ENCODE measurements around the gene CRTC1.

The CRTC1 gene

DNA sequence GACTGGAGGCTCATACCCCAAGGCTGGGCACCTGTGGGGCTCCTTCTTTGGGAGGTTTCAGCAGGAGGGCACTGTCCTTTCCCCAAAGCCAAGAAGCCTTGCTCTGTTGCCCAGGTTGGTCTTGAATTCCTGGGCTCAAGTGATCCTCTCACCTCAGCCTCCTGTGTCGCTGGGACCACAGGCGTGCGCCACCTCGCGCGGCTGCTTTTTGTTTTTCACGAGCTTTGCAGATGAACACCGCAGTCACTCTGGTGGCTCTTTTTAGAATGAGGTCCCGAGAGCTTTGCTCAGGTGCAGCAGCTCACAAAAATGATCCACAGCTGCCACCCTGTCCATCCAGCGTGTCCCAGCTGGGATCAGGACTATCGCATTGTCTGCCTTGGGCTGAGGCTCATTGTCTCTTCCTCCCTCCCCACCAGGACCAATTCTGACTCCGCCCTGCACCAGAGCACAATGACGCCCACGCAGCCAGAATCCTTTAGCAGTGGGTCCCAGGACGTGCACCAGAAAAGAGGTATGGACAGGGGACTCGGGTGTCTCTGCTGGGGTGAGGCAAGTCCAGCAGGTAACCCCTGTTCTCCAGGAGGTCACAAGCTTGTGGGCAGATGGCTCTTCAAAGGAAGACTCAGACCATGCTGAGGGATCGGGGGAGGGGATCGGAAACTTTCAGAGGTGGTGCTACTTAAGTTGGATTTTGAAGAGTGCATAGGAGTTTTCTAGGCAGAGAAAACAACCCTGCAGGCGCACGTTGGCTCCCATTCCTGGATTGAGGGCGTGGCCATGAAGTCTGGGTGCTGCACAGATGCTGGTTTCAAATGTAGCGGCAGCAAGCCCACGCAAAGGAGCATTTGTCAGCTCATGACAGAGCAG is 66.1 kb downstream of the CRTC1 start:
- DNase-seq (ENCODE audit: low spot score) = no peak

DNA sequence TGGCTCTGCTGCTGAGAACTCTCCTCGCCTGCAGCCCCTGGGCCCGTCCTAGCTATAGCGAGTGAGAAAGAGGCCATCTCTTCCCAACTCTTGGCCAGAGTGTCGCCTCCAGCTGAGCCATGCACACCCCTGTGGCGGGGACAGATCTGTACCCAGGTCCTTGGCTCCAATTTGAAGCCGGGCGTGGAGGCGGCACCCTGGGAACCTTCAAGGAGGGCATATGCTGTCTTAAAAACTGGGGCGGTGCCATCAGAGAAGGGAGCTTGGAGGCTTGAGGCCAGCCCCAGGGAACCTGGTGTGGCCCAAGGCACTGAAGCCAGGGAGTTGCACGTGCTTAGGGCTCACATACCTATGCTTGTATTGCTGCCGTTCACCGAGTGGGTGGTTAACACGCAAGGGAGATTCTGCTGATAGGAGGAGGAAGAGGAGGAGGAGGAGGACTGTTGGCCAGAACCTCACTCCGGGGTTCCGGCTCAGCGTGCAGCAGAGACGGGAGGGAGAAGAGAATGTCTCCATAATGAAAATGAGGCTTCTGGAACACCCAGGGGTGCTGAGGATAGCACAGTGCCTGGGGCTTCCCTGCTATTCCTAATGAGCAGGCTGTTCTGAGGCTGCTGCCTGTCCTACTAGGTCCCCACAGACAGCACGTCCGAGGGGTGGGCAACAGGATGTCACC is 67.0 kb downstream of the CRTC1 start:
- no peak for DNase-seq (ENCODE audit: low spot score)

DNA sequence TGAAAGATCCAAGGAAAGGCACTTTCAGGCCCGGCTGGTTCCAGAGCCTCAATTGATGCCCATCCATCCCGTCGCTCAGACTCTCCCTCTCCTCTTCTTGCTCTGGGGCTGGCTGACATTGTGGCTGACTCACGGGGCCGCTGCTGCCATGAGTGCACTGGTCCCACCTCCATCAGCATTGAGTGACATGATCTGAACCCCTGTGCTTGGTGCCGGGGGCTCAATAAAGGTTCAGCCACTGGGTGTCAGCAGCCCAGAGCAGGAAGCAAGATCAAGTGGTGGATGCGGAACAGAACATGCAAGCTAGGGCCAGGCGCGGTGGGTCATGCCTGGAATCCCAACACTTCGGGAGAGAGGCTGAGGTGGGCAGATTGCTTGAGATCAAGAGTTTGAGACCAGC is 68.1 kb downstream of the CRTC1 start:
- DNase-seq (ENCODE audit: low spot score) = no peak

DNA sequence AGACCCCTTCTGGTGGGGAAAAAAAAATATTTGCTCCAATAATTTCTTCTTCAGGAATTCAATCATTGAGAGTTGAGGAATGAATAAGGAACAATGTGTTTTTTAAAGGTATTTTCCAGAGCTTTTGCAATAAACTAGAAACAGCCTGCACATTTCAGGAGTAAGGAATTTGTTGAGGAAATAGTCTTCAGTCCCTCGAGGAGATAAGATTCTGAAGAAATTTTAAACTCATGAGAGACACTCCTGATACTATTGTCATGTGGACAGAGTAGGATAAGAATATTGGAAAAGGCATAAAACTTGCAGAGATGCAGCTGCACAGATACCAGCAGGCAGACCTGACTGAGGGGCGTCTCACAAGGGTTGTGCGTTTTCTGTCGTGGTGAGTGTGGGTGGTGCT is 71.0 kb downstream of the CRTC1 start:
- no peak for DNase-seq (ENCODE audit: low spot score)

DNA sequence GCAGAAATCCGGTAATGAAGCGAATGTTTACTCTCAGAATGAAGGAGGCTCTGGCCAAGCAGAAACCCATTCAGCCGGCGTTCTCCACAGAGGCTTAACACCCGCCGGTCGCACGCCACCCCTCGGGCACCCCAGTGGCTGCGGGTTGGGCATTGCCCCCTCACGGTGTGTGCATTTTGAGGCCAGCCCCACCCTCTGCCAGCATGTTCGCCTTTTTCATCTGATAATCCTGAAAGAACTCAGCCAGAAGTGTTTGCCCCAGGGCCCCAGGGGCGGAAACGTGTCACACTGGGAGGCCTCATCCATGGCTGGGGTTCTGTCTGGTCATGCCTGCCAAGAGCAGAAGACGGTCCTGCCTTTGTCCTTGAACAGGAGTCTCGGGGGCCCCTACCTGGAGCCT is 73.4 kb downstream of the CRTC1 start:
- no peak for DNase-seq (ENCODE audit: low spot score)

DNA sequence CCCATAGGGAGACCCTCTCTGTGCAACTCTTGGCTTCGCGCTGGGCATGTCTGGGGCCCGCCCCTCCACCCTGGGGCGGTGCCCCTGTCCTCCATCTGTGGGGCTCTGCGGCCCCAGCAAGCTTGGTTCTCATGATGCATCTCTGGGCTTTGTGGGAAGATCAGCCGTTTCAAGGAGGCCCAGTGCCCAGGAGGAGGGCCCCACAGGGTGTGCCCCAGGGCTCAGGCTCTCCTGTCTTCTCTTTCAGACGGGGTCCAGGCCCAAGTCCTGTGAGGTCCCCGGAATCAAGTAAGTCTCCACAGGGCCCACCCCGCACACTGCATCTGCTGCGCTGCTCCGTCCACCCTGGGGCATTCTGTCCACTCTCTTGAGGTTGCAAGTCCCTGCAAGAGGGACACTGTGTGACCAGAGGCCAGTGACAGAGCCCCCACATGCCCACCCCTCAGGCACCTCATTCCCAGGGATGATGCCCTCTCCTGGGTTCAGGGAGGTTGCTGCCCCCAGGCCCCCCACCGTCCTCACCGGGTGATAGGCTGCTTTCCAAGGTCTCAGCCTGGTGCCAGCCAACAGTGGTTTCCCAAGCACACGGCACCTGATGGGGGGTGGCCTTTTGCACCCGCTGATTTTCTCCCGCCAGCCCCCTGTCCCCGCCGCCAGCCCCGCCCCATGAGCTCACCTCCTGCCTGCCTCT is 76.0 kb downstream of the CRTC1 start:
- no peak for DNase-seq (ENCODE audit: low spot score)

DNA sequence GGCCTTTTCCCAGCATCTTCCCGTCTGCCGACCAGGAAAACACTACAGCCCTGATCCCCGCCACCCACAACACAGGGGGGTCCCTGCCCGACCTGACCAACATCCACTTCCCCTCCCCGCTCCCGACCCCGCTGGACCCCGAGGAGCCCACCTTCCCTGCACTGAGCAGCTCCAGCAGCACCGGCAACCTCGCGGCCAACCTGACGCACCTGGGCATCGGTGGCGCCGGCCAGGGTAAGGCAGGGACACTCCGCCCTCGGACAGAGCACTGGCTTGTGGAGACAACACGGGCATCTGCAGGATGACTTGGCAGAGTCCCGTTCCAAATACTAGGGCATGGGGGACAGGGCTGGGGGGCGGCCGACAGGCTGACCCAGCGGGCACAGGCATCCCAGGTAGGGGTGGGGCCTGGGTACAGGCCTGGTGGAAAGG is 76.5 kb downstream of the CRTC1 start:
- DNase-seq (ENCODE audit: low spot score) = no peak

DNA sequence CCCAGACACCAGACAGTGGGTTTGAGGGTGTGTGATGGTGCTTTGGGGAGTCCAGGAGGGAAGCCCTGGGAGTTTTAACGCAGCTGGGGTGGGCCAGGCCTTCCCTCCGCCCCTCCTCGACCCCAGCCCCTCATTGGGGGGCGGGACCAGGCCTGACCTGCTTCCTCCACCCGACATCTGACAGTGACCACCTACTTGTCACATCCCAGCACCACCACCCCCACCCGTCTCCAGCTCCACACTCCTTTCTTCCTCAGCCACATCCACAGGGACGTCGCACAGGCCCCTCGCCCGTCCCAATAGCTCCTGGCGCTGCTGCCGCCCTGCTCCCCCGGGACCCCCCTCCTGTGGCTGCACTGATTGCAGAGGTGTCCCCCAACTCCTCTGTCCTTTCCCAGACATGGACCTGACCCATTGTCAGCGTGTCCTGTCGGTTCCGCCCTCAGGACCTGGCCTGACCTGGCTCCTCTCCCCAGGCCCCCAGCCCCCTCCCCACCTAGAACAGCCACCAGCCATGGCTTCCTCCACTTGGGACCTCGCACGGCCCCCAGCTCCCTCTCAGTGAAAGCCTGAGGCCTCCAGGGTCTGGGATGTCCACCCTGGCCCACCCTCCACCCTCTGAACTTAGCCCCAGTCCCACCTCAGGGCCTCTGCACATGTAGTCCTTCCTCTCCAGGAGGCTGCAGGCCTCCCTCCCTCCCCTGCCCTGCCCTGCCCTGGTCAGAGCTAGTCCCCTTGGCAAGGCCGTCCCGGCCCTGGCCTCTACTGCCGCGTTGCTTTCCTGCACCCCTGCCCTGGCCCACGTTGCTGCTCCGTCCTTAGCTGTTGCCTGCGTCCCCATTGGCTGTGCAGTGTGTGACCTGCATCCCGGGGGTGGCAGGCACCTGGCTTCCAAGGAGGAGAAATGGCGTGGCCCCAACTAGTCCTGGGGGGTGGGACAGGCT is 77.2 kb downstream of the CRTC1 start:
- DNase-seq (ENCODE audit: low spot score) = no peak

DNA sequence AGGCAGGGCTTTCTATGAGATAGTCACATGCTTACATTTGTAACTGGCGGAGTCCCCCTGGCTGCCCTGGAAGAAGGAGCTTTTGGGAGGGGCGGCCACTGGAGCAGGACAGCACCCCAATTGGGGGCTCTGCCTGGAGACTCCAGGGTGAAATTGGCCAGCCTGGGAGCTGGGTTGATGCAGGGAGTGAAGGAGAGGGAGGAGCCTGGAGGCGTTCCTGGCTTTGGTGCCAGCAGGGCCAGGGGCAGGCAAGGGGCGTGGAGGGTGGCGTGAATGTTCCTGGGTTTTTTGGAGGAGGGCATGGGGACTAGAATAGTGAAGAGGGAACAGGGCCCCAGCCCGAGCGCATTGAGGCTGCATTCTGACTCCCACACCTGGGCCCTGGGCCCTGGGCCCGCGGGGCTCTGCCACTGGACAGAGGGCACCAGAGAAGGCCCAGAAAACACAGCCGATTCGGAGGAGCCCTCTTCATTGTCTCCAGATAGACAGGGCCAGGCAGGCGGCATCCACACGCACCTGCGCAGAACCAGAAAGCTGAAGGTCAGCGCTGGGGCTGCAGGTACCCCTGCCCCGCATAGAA is 78.1 kb downstream of the CRTC1 start:
- DNase-seq (ENCODE audit: low spot score) = no peak

DNA sequence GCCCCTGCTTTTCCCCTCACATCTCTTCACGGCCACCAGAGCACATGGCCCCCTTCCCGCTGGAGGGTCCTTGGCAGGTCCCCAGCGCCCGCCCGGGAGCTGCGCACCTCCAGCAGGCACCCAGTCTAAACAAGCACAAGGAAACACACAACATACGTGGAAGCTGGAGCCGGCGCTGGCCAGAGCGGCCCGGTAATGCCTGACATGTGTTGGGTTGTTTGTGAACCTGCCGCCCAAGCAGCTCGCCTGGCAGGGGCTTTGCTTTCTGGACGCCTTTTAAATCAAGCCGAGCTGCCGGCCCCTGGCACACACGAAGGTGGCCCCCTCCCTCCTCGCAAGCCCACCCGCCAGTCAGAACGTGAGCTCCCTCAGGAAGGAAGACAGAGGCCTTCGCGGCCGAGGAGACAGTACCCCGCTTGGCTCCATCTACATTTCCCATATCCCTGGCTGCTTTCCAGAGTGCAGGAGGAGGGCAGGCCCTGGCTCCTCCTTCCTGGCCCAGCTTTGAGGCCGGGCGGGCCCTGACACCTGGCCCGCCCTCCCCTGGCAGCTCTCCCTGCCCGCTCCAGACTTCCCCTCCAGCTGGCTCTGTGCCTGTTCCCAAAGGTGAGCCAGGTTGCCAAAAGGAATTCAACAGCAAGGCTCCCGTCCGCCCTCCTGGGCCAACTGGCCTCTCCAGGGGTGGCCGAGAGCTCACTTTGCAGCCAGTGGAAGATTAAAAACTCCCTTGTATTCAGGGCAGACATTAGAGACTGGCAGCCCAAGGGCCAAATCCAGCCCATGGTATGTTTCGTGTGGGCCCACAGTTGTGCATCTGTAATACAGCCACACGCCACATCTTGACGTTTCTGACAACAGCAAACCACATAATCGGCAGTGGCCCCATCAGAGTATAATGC is 78.9 kb downstream of the CRTC1 start:
- peak; percentile 85 for DNase-seq (ENCODE audit: low spot score)

DNA sequence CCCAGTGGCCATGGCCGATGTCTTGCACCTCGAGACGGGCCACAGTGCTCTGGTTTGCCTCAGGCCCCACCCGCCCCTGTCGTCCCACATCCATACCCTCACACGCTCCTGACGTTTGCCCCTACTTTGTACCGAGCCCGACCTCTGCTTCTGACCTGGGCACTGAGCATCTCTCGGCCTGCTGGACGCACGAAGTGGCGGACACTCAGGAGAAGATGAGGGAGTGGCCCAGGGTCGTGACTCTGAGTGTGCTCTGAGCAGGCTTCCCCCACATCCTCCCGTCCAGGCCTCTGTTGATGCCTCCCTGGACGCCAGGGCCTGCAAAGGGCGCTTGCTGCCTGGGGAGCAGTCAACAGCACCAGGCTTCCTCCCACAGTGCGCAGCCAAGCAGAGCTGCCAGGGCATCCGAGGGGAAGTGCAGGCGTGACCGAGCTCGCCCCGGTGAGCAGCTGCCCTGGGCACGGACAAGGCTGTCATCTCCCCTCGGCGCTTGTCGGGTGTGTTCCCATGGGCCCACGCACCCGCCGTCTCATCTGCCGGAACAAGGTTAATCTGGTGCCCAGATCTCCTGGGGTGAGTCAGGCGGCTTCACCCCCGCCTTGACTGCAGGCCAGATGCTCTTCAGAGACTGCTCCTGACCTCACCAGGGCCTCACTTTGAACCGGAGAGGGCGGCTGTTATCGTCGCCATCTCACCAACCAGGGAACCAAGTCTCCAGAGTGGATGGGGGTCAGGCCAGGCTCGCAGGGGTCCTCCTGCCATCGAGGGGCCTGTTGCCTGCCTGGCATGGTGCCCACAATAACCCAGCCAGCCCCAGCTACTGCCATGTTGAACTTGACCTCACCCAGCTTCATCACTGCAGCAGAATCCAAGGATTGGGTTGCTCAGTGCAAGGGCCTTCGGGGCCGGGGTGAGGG is 80.5 kb downstream of the CRTC1 start:
- DNase-seq (ENCODE audit: low spot score) = no peak

DNA sequence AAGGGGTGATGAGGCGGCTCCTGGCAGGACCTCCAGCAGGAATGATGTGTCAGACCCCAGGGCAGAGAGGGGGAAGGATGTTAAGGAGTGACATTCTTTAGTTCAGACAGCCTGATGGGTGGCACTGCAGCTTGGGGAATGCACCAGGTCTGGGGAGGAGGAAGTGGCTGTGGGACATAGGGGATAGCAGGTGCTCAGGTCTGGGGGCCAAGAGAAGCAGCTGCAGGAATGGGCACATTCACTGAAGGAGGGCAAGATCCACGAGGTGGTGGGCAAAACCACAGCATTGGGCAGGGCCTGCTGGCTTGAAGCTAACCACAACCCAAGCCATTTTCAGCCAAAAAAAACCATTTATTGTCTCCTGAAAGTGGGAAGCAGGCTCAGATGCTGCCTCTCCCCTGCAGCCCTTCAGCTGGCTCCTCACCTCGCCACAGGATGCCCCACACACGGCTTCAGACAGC is 81.1 kb downstream of the CRTC1 start:
- no peak for DNase-seq (ENCODE audit: low spot score)

DNA sequence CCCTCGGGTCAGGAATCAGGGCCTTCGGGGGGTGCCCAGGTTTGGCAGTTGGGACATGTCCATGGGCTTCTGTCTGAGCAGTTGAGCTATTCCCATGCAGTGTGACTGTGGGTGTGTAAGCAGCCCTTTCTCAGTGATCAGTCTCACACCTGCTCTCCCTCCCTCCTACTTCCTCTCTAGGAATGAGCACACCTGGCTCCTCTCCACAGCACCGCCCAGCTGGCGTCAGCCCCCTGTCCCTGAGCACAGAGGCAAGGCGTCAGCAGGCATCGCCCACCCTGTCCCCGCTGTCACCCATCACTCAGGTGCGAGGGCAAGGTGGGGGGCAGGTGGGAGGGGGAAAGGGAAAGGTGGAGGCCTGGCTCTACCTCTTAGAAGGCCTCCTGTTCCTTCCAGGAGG is 81.7 kb downstream of the CRTC1 start:
- no peak for DNase-seq (ENCODE audit: low spot score)

DNA sequence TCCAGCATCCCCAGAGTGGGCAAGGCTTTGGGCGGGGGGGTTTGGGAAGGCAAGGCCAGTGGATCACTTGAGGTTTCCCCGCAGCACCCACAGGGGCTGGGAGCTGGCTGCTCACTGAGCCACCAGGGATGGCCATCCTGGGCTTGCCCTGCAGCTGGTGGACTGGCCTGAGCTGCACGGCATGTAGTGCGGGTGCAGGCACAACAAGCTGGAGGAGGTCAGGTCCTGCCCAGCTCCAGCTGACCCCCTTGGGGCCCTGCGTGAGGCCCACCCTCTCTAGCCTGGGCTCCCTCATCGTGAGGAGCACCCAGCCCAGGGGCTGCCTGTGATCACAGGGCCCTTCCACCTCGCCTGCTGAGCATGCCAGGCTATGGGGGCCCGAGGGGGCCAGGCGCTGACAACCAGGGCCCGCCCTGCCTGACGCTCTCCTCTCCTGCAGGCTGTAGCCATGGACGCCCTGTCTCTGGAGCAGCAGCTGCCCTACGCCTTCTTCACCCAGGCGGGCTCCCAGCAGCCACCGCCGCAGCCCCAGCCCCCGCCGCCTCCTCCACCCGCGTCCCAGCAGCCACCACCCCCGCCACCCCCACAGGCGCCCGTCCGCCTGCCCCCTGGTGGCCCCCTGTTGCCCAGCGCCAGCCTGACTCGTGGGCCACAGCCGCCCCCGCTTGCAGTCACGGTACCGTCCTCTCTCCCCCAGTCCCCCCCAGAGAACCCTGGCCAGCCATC is 84.7 kb downstream of the CRTC1 start:
- DNase-seq (ENCODE audit: low spot score) = no peak

DNA sequence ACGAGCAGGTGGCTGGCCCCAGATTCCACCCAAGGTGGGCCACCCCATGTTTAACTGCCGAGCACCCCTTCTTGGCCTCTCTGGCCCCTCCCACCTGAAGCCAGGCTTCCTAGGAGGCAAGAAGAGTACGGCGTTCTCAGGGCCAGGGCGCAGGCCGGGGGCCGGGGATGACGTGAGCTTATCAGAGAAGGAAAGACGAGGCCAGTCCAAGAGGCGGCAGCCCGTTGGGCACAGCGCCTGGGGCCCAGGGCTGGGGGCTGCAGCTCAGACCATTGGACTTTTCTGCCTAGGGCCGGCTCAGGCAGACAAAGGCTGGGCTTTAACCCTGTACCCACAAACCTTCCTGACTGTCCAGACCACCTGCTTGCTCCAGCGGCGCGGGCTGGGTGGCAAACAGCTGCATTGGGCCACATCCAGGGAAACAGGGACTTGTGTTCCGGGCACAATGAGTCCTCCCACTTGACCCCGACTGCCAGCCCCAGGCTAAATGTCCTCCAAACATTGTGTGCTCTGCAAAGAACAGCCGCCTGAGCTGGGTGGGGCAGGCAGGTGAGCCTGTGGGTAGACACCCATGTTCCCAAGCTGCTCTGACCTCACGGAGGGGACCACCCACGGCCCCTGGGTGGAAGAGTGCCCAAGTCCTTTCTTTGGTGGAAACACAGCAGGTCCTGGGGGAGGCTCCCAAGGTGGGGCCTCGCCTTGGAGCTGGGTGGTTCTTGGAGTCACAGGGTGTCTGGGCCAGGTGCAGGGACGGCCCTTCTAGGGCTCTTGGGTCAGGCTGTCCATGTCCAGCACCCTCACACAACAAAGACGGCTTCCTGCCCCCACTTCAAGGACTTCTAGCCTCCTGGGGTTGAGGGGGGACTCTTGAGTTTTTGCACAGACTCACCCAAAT is 85.8 kb downstream of the CRTC1 start:
- DNase-seq (ENCODE audit: low spot score) = no peak

DNA sequence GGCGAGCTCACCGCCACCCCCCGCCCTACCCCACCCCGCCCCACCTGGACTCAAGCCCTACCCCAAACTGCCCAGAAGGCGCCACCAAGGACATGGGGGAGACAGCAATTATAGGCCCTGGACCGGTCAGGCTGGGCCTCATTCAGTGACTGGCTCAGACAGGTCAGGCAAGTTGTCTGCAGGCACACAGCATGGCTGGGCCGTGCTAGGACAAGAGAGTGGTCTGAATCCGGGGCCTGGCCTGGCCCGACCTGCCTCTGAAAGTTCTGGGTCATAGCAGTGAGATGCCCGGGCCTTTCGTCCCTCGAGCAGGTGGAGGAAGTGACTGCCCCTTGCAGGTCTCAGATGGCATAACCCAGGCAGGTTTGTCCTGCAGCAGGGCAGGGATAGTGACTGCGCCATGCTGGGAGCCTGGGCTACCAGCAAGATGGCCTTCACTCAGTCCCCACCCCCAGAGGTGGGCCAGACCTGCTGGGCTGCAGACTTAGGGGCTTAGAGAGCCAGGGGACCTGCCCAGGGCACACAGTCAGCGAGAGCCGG is 86.6 kb downstream of the CRTC1 start:
- DNase-seq (ENCODE audit: low spot score) = no peak

DNA sequence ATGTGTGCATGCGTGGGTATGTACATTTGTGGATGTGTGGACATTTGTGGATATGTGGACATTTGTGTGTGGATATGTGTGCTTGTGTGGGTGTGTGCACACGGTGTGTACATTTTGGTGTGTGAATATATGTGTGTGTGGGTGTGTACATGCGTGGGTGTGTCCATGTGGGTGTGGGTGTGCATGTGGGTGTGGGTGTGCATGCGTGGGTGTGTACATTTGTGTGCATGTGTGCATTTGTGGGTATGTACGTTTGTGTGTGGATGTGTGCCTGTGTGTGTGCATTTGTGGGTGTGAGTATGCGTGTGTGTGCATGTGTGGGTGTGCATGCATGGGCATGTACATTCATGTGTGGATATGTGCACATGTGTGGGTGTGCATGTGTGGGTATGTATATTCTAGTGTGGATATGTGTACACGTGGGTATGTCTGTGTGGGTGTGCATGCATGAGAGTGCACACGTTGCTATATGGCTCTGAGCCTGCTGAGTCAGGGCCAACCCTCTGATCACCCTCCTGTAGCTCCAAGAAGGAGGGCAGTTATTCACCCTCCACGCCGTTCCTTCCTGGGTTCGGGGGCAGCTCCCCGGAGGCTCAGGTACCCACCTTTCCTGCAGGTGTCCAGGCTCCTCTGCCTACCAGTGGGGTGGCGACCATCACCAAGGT is 87.3 kb downstream of the CRTC1 start:
- DNase-seq (ENCODE audit: low spot score) = no peak
